ENCODE data around the gene SMOC2.

The SMOC2 gene

DNA sequence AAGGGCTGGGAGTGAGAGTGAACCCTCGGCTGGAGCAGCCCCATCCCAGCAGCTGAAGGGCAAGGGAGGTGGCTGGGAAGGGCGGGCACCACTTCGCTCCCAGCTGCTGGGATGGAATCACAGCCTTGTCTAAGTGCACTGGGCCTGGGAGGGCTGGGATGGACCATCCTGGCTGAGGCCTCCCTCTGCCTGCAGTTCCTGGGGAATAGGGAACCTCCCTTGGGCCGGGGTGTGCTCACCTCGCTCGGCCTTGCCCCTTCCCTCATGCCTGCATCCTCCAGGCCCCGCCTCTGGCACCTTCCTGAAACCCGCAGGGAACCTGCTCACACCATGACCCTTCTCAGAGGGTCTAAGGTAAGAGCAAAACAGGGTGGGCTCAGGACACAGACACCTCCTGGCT, 53.7 kb downstream of the SMOC2 start:
- no peak for DNase-seq

DNA sequence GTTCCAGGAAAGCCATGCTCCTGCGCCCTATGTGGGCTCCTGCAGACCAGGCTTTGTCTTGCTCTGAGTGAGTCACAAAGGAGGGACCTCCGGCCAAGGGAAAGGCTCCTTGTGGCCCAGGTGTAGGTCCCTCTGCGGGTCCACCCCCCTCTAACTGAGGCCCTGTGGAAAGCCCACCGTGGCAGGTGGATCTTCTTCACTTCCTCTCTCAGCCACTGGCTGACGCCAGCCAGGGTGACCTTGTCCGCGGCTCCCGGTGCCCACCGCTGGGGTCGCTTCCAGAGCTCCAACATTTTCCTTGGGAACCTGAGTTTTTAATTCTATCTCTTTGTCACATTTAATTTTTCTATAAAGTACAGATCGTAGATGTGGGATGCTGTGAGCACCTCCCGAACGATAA, 54.1 kb downstream of the SMOC2 start:
- DNase-seq: no peak

DNA sequence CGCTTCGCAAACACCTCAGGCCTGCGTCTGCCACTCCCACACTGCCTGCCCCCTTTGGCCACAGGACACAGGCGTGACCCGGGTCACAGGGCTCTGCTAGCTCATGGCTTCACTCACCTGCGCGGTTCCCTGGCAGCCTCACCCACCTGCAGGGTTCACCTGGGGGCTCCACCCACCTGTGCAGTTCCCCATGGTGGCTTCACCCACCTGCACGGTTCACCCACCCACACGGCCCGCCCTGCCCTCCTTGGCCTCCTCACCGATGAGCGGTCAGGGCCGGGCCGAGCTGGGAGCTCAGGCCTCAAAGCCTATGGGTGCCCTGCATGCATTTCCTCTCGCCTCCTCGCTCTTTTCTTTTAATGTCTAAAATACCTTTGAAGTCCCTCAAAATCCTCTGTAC, 54.7 kb downstream of the SMOC2 start:
- DNase-seq: no peak

DNA sequence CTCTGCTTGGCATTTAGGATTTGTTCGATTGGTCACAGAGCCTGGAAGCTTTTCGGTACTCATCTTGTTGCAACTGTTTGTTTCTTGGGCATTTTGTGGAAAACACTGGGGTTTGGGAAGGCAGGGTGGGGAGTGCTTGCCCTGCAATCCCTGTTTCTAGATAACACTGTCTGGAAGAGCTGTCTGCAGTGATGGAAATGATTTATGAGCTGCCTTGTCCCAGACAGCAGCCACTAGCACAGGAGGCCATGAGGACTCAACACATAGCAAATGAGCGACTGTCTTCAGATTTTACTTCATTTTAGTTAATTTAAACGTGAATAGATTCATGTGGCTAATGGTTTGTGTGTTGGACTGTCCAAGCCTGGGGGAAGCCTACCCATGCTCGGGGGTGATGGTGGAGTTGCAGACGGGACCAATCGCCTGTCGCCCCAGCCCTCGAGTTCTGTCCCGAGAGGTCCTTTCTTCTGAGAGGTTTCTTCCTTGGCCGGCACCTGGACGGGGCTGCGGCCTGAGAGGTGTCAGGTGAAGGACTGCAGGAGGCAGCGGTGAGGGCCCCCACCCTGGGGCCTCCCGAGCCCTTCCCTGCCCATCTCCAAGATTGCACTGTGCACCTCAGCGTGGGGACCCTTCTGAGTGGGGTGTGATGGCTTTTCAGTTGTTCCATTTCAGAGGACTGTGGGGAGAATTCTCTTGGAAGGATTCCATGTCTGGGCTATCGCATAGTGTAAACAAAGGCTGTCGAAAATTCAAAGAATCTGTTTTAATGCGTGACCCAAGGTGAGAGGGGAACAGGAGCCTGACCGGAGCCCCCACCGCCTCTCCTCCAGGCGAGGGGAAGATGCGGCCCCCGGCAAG, 55.4 kb downstream of the SMOC2 start:
- no peak for DNase-seq

DNA sequence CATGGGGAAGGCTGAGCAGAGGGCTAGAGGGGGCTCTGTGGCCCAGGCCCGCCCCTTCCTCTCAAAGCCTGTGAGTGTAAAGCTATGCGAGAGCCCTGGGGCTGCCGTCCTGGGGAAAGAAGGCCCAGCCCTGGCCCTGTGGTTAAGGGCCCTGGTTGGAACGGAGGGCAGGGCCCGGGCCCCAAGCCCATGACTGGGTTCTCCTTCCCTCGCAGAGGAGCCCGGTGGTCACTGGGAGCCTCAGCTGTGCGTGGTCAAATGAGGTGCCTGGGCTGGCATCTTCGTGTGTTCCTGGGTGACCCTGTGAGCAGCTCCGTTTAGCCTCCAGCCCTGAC, 56.0 kb downstream of the SMOC2 start:
- no peak for DNase-seq

DNA sequence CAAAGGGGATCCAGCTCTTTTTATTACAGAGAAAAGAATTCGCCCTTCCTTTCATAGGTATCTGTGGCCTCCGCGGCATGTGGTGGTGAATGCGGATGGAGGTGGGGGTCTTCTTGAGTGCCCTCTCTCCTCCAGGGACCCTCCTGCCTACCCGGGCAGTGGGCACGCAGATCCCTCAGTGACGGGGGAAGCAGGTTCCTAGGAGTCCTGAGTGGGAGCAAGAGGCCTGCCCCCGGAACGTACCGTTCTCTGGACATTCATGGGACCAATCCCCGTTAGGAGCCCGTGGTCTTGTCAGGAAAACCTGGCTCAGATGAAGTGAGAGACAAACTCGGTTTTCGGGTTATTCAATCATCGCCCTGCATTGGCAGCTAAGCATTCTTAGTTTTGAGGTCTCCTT, 56.4 kb downstream of the SMOC2 start:
- no peak for DNase-seq

- no peak for DNase-seq
Observed at GRCh38 chr6:168498161-168498843, 57.3 kb downstream of the SMOC2 start.

- DNase-seq: no peak
Observed at GRCh38 chr6:168499045-168499650, 58.2 kb downstream of the SMOC2 start.

DNA sequence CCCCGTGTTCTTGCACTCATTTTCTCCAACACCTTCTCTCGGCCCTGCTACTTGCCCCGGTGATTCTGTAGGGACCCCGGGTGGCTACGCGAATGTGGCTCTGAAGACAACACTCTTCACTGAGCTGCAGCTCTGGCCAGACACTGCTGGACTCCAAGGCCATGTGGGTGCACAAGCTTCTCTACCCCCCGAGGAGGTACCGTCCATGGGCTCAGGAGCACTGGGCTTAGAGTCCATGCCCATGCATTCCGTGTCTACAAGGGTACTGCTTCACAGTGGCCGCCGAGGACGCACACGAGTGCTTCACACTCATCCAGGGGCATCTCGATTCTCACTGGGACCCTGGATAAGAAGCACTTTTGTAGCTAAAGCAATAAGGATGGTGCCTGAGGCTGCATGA, 59.5 kb downstream of the SMOC2 start:
- DNase-seq: no peak

- no peak for DNase-seq
Observed at GRCh38 chr6:168501561-168501960, 60.6 kb downstream of the SMOC2 start.

- no peak for DNase-seq
Observed at GRCh38 chr6:168504366-168504765, 63.4 kb downstream of the SMOC2 start.

GRCh38 chr6:168506460-168506859, 65.5 kb downstream of the SMOC2 start:
- no peak for DNase-seq

DNA sequence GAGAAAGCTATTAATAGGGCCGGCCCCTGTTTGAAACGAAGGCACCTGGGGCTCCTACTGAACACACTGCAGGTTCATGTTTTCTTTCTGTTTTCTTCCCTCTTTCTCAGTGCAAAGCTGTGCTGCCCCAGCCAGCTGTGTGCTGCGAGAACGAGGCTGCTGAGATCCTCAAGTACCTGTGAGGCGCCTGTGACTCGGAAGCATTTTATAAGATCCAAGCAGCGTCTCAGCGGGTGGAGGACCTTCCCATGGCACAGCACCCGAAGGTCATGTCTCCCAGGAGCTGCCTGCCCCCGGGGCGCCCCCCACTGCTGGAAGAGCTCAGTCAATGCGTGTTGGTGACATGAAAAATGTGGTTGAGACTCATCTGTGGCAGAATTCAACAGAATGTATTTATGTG, 66.3 kb downstream of the SMOC2 start:
- no peak for DNase-seq

DNA sequence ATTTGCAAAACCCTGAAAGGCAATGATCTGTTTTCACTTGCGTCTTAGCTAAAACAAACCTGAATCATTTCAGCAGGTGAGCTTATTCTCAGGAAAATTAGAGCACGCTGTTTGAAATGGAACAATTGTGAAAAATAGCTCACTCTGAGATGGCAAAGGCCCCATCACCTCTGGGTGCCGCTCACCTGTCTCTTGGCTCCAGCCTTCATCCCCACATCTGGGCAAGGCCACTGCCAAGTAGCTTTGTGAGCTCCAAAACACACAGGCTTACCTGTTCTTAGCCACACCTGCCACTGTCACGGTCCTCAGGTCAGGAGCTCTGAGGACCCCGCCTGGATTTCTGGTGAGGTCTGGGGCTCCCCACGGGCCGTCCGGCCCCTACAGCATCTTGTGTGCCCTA, 66.7 kb downstream of the SMOC2 start:
- no peak for DNase-seq

- no peak for DNase-seq
Observed at GRCh38 chr6:168508903-168509302, 67.9 kb downstream of the SMOC2 start.

DNA sequence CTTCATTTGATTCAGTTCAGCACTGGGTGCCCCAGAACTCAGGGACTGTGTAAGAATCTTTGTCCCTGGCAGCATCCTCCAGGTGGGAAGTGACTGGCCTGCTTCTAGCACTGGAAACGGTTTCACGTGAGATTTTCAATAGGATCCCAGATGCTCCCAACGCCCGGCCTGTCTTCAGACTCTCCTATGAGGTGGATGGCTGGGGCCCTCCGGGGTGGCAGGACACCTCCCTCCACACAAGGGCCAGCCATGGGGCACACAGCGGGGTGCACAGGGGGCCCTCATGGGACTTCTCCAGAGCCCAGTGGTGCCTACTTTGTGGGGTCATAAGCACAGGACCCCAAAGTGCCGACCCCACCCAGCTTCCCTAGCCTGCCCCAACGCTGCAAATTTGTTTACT, 72.8 kb downstream of the SMOC2 start:
- DNase-seq: no peak

DNA sequence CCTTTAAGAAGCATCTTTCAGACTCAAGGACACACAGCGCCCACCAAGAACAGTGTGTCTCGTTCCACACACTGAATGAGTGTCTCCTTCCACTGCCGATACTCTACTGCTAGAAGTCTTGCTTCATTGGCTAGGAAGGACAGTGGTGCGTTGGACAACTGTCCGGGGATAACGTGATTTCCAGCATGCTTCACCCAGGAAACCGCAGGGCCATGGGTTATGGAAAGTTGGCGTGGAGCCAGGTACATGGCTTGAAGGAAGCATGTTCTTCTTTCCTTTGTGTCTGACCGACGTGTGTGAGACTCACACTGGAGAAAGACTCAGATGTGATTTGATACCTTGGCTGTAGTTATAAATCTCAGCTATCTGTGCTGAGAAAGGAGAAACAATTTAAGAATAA, 73.2 kb downstream of the SMOC2 start:
- DNase-seq: no peak

- DNase-seq: no peak
Observed at GRCh38 chr6:168515376-168515775, 74.4 kb downstream of the SMOC2 start.

- DNase-seq: no peak
Observed at GRCh38 chr6:168516944-168517741, 76.2 kb downstream of the SMOC2 start.

DNA sequence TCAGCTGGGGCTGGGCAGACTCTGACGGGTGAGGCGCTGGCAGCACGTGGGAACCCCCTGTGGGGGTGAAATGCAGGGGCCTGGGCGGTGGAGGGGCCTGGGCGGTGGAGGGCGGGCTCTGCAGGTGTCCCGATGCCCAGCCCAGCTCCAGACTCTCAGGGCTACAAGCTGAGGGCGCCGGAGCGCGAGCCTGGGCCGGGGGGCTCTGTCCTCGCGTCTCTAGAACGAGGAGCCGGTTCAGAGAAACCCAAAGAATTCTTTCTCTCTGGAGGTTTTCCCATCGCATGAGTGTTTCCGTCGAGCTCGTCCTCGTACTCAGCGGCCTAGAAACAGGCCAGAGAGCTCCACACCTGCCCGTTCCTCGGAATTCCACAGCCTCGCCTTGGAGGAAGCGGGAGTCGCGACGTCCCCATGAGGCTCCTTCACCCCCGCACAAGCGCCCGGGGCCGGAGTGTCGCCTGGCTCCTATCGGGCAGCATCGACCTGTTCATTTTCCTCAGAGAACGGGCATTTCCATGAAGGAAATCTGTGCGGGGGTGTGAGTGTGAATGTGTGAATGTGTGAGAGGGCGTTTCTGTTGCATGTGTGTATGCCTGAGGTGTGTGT, 76.9 kb downstream of the SMOC2 start:
- DNase-seq: no peak

DNA sequence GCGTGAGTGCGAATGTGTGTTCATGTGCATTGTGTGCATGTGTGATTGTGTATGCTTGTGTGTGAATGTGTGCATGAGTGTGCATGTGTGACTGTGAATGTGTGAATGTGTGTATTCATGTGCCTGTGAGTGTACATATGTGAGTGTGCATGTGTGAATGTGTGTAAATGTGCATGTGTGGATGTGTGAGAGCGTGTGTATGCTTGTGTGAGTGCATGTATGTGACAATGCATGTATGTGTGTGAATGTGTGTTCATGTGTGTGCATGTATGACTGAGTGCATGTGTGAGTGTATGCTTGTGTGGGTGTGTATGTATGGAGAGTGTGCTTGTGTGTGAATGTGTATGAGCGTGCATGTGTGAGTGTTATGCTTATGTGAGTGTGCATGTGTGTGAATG, 77.4 kb downstream of the SMOC2 start:
- no peak for DNase-seq

- no peak for DNase-seq
Observed at GRCh38 chr6:168518867-168519266, 77.9 kb downstream of the SMOC2 start.

GRCh38 chr6:168520233-168520632, 79.2 kb downstream of the SMOC2 start:
- DNase-seq: no peak
